K562 (cell line): ENCODE measurements around the gene UBL7. TPM values are rescaled to one million over a fixed set of nuclear protein-coding genes. Genes with fewer than 3 reads are reported as not detected.

Experiments
- ATAC-seq: fragments of 200-7000 bp; cut with Tn5 transposase; 3 replicates; pipeline ENCODE4 v1.9.1; 2020; ENCODE audit warnings: moderate library complexity
- BruUV-seq: library from RNA; stranded (reverse); fragments of 400-500 nt; replicated peaks from 2 replicates; lab custom pipeline; 2021; lab: Mats Ljungman, UMichigan
- CTCF ChIA-PET: fragments of 300-600 bp; formaldehyde crosslinking; extraction: SDS; loops from one replicate; lab custom pipeline; 2021; ENCODE audit warnings: low intra/inter-chr PET ratio; lab: Yijun Ruan, JAX
- POLR2A ChIA-PET: fragments of 300-600, 350-650 bp; sonication (Branson Sonifier 250); formaldehyde crosslinking; extraction: SDS; loops from one replicate; lab custom pipeline; 2021; ENCODE audit warnings: antibody characterized with exemption, inconsistent platforms; lab: Yijun Ruan, JAX
- DNase-seq, 4 experiments: peaks; one replicate each; pipeline versions ENCODE4 v3.0.0 to v3.0.0-alpha.2; 2011 to 2018; ENCODE audit warnings: low spot score in 3 of 4, mixed read lengths in 3 of 4; ENCODE audit errors: extremely low read depth in 1 of 4
- FAIRE-seq: peaks from 2 replicates; lab custom pipeline; 2011; peaks lifted over from hg19 to GRCh38; lab: Jason Lieb, UNC
- H2AFZ ChIP-seq: 2 replicates; pipeline ENCODE4 v1.6.0; 2011; ENCODE audit warnings: low read depth, low read length, control low read depth, inconsistent platforms
- H3K27ac ChIP-seq: fragments of 200-600 bp; 3 replicates; pipeline ENCODE4 v1.8.0; 2011; ENCODE audit warnings: low read depth, mild to moderate bottlenecking, control low read depth, inconsistent platforms, low read length, moderate library complexity, mixed read lengths; ENCODE audit errors: extremely low read depth
- H3K27me3 ChIP-seq, 2 experiments: fragments of 300-600 bp in 1 of 2; 2 replicates in 1 of 2; 3 replicates in 1 of 2; pipeline versions ENCODE4 v1.6.0 to v1.8.0; 2011; ENCODE audit warnings: inconsistent platforms in 2 of 2, low read length in 2 of 2, mild to moderate bottlenecking in 1 of 2, mixed read lengths in 1 of 2, moderate library complexity in 1 of 2; ENCODE audit not compliant: control insufficient read depth in 2 of 2, insufficient read depth in 2 of 2
- H3K36me3 ChIP-seq: fragments of 300-600 bp; 3 replicates; pipeline ENCODE4 v1.8.0; 2011; ENCODE audit warnings: mild to moderate bottlenecking, low read length, inconsistent platforms; ENCODE audit not compliant: control insufficient read depth, insufficient read depth
- H3K4me1 ChIP-seq, 2 experiments: fragments of 200-600 bp in 1 of 2; replicated peaks in 1 of 2; 2 replicates in 1 of 2; 3 replicates in 1 of 2; pipeline versions ENCODE4 v1.5.1 to v1.8.0; 2011; ENCODE audit warnings: inconsistent platforms in 2 of 2, low read length in 2 of 2, mild to moderate bottlenecking in 1 of 2, mixed read lengths in 1 of 2, moderate library complexity in 1 of 2; ENCODE audit not compliant: control insufficient read depth in 2 of 2, insufficient read depth in 2 of 2
- H3K4me2 ChIP-seq: 2 replicates; pipeline ENCODE4 v1.6.1; 2011; ENCODE audit warnings: low read length, control low read depth, inconsistent platforms, mixed read lengths; ENCODE audit not compliant: insufficient read depth
- H3K4me3 ChIP-seq: fragments of 200-600 bp; sonication (generic), shearing (Covaris generic); 2 replicates; pipeline ENCODE4 v1.5.1; 2016; ENCODE audit warnings: control low read depth, inconsistent platforms
- H3K79me2 ChIP-seq: fragments of 200-600 bp; 3 replicates; pipeline ENCODE4 v1.8.0; 2011; ENCODE audit warnings: low read length, inconsistent platforms; ENCODE audit not compliant: control insufficient read depth, insufficient read depth
- H3K9ac ChIP-seq, 2 experiments: 2 replicates each; pipeline versions ENCODE4 v1.6.0 to v1.6.1; 2011; ENCODE audit warnings: low read depth in 2 of 2, low read length in 2 of 2, control low read depth in 1 of 2, inconsistent platforms in 1 of 2, mild to moderate bottlenecking in 1 of 2, mixed read lengths in 1 of 2; ENCODE audit not compliant: insufficient read depth in 1 of 2
- H3K9me1 ChIP-seq: one replicate; pipeline ENCODE4 v1.6.0; 2011; ENCODE audit warnings: inconsistent platforms, mild to moderate bottlenecking, low read length, moderate library complexity; ENCODE audit not compliant: control insufficient read depth, insufficient read depth
- H3K9me3 ChIP-seq: replicated peaks from 2 replicates; pipeline ENCODE4 v1.5.1; 2011; ENCODE audit warnings: low read depth, low read length, inconsistent platforms; ENCODE audit not compliant: control insufficient read depth, insufficient read depth
- H4K20me1 ChIP-seq: replicated peaks from 2 replicates; pipeline ENCODE4 v1.6.1; 2011; ENCODE audit warnings: low read length, inconsistent platforms, mixed read lengths; ENCODE audit not compliant: control insufficient read depth, insufficient read depth
- EP400 ChIP-seq: fragments of 450-650 bp; IDR thresholded peaks from 2 replicates; pipeline ENCODE4 v1.6.1; 2017; ENCODE audit warnings: antibody characterized with exemption, mild to moderate bottlenecking, moderate library complexity
- NFIX ChIP-seq: fragments of 250-450 bp; sonication (Bioruptor Pico); IDR thresholded peaks from 2 replicates; pipeline ENCODE4 v1.4.0; 2020; ENCODE audit warnings: low read depth, mild to moderate bottlenecking, moderate library complexity
- PBX2 ChIP-seq, 2 experiments: IDR thresholded peaks in 1 of 2; conservative IDR thresholded peaks in 1 of 2; 2 replicates each; pipeline ENCODE4 v1.6.1; 2016; ENCODE audit warnings: low read depth in 2 of 2, mild to moderate bottlenecking in 1 of 2, missing compliant biosample characterization in 1 of 2, missing genetic modification characterization in 1 of 2, moderate library complexity in 1 of 2
- REST ChIP-seq, 2 experiments: fragments of 450-650 bp; formaldehyde crosslinking in 1 of 2; IDR thresholded peaks; 2 replicates each; pipeline versions ENCODE4 v1.4.0 to v1.6.1; 2014 to 2020; ENCODE audit warnings: mild to moderate bottlenecking in 2 of 2, borderline replicate concordance in 1 of 2, low read depth in 1 of 2
- ZNF347 ChIP-seq: fragments of 450-650 bp; formaldehyde crosslinking; IDR thresholded peaks from 2 replicates; pipeline ENCODE4 v1.4.0; 2020; ENCODE audit warnings: low read depth, mild to moderate bottlenecking, moderate library complexity
- WGBS: fragments of 100-300 bp; shearing (Covaris generic); methylation state at CpG from one replicate; pipeline ENCODE4 v1.1.6; 2016; ENCODE audit warnings: low coverage, mixed read lengths; ENCODE audit not compliant: insufficient coverage; ENCODE audit errors: missing lambda C conversion rate; 5-methylcytosine and 5-hydroxymethylcytosine counted together
- in situ Hi-C: fragments of 300-500 bp; cut with MboI; formaldehyde crosslinking; loops from 4 replicates; pipeline ENCODE4 v1.15.0; 2018; ENCODE audit warnings: inconsistent platforms, mixed read lengths
- intact Hi-C: fragments of 100-400 bp; cut with micrococcal nuclease; formaldehyde crosslinking; loops from 2 replicates; pipeline ENCODE4 v1.14.2; 2022
- polyA plus RNA-seq, 8 experiments: library from polyadenylated mRNA; depleted of rRNA in 4 of 8; stranded (reverse) in 5 of 8; unstranded in 3 of 8; fragments of >200 nt; fragmentation: Nextera tagmentation in 2 of 8; fragmentation: Illumina TruSeq in 1 of 8; extraction: Ambion mirVana in 2 of 8; extraction: Trizol in 1 of 8; gene quantifications; 2 replicates each; pipeline versions ENCODE4 v1.2.1 to v1.2.3, GENCODE V29; 2011 to 2014; ENCODE audit warnings: inconsistent platforms in 1 of 8, missing spikeins in 1 of 8
- total RNA-seq, 7 experiments: library from RNA; depleted of rRNA in 6 of 7; stranded (reverse); fragments of >200 nt in 6 of 7; fragmentation: Illumina TruSeq in 2 of 7; extraction: Trizol in 2 of 7; gene quantifications; 2 replicates each; pipeline versions ENCODE4 v1.2.1 to v1.2.3, GENCODE V29; 2011 to 2021; ENCODE audit warnings: low replicate concordance in 1 of 7

UBL7 gene
- total and polyA plus RNA-seq, 9 of the 15 experiments (the other 6 are each of a cell fraction or from before 2014, with no cell fraction given): 19.2 to 63.4 (median 44.9) TPM

- intact Hi-C loops (no loop called here), in situ Hi-C loops (no loop called here)
- Histone ChIP-seq H3K9ac (peak within 1 kb of the TSS; percentile 70 to 95), H3K4me2 (peak within 1 kb of the TSS; percentile 90), H3K9me3 (no peaks in the 10 kb centered on the region), H3K4me1 (peaks cover 64 to 67% of the 10 kb centered on the region in 2 experiments), H3K27me3 (no peaks in the 10 kb centered on the region), H4K20me1 (peaks cover 20% of the 10 kb centered on the region), H3K9me1 (no peaks in the 10 kb centered on the region), H3K79me2 (peaks cover 54% of the 10 kb centered on the region), H3K27ac (peak within 1 kb of the TSS; percentile 75), H2AFZ (peak within 1 kb of the TSS; percentile 96), H3K36me3 (peaks cover 4% of the 10 kb centered on the region; the same call in 2 of the 3 replicates), H3K4me3 (peak within 1 kb of the TSS; percentile 73)
- DNase-seq (peak; percentile 90 to 98 (median 97)), FAIRE-seq (peak; percentile 26), ATAC-seq (peak; percentile 91)
- ChIA-PET CTCF (interaction anchor here (1.5 kb wide), 1 partner anchor 52 kb away, joined by 3 read pairs; no protein-coding TSS in a partner anchor), POLR2A (interaction anchor here (0.6 to 2.2 kb wide), 9 partner anchors 14 to 262 kb away, joined by 3 to 12 read pairs (median 4); partner anchors contain the start of genes ARID3B and EDC3)
- 1% methylated on average over 48 of the region's 75 CpGs for WGBS
- no TSS peak for BruUV-seq
- peak; percentile 30 for TF ChIP-seq REST (IDR thresholded peaks at IDR 0.05; ENCODE audit: borderline replicate concordance)
- TF ChIP-seq REST (CRISPR knock-in tag; IDR thresholded peaks at IDR 0.05; ENCODE audit: low read depth): no peak; the same call in 1 of the 2 replicates
- TF ChIP-seq PBX2 (CRISPR knock-in tag; IDR thresholded peaks at IDR 0.05; ENCODE audit: low read depth): no peak
- no peak for TF ChIP-seq PBX2 (tag; conservative IDR thresholded peaks at IDR 0.05; ENCODE audit: low read depth)
- TF ChIP-seq NFIX (CRISPR knock-in tag): no peak
- TF ChIP-seq ZNF347: no peak
- TF ChIP-seq EP400: no peak
Measured at GRCh38 chr15:74433592-74434262, 27.2 kb downstream of the UBL7 start, which contains the start of gene SEMA7A. TSS of gene SEMA7A (minus strand) at chr15:74433958. CDS start at chr15:74433918, 40 bp downstream.
